Fibroblast of mammary gland (primary cell): Measurements from ENCODE around the gene HAAO.

Experiments used
- DNase-seq: peaks from one replicate; pipeline ENCODE4 v3.0.0-alpha.2; 2010; ENCODE audit warnings: low read depth
- H3K4me3 ChIP-seq: 2 replicates; pipeline ENCODE4 v1.5.1; 2011; ENCODE audit warnings: low read depth, mild to moderate bottlenecking, low read length, moderate library complexity; ENCODE audit not compliant: control insufficient read depth
- CTCF ChIP-seq: conservative IDR thresholded peaks from 2 replicates; pipeline ENCODE4 v1.5.1; 2011; ENCODE audit warnings: low read depth, low read length, inconsistent platforms; ENCODE audit not compliant: control insufficient read depth, insufficient read depth

HAAO gene

GRCh38 chr2:42756966-42757513 is 35.3 kb downstream of the HAAO start:
- no peak overlapping the region for H3K4me3 ChIP-seq
- DNase-seq: no peak
- TF ChIP-seq CTCF: no peak

- H3K4me3 ChIP-seq: no peak overlapping the region
- TF ChIP-seq CTCF: no peak
- DNase-seq: no peak
Measured at GRCh38 chr2:42756150-42756775, 36.1 kb downstream of the HAAO start.

GRCh38 chr2:42755191-42755880 is 37.0 kb downstream of the HAAO start:
- DNase-seq: peak; percentile 71
- TF ChIP-seq CTCF: no peak
- H3K4me3 ChIP-seq: no peak overlapping the region

- no peak for TF ChIP-seq CTCF
- no peak for DNase-seq
- no peak overlapping the region for H3K4me3 ChIP-seq
Measured at GRCh38 chr2:42754776-42755140, 37.6 kb downstream of the HAAO start.

DNA sequence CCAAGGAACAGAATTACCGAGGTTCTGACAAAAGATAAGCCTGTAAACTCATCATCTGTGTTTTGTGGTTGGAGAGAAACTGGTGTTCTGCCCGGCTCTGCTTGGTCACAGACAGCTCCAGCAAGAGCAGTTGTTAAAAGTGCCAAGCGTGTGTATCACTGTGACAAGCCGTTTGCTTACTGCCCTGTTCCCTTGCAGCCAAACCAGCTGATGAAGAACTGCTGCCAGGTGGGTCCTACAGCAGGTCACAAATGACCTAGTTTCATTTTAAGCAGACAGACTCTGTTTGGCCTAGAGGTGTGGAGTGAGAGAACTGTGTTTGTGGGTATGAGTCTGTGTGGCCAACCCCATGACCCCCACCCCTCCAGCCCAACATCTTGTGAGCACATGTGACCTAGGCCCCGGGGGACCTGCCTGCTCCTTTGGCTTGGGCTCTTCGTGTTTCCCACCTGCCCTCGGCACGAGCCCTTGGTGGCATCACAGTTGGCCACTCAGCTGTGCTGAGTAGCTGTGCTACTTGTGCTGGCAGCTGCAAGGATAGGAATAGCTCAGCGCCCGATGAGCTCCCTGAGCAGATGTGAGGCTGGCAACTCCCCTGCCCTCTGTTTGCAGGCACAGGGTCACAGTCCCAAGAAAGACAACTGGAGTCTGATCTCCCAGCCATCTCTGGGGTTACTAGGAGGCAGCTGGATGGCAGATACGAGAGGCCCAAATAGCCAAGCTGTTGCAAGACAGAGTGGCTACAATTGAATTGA is 38.2 kb downstream of the HAAO start:
- DNase-seq: peak; percentile 22
- no peak for TF ChIP-seq CTCF
- H3K4me3 ChIP-seq: no peak overlapping the region

DNA sequence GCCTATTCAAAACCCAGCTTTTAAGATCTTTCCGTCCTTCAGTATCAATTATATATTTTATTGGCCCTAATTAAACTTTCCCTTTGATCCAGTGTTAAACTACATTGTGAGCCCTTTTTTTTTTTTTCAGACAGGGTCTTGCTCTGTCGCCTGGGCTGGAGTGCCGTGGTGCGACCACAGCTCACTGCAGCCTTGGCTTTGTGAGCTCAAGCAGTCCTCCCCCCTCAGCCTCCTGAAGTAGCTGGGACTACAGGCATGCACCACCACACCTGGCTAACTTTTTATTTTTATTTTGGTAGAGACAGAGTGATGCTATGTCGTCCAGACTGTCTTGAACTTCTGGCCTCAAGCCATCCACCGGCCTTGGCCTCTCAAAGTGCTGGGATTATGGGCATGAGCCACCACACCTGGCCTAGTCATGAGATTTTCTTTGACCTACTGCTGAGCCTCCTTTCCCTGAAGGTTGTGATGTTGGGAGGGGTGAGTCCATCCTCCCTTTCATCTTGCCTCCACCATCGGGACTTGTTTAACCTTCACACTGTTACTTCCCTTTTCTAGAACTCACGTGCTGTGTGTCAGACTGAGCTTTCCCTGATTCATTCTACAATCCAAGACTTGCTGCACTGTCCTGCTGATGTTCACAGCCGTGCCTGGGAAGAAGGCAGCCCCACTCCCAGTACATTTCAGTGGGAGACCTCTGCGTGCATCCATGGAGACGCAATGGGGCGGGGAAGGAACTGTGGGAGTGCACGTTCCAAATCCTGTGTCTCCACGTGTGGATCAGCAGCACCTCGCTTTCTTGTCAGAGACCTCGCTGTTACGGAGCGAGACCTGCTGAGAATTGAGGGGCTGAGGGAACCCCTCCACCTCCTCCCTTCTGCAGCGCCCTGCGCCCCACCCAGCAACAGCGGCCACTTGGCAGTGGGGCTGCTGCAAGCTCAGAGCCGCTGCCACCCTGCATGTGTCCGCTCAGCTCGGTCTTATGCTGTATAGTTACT is 39.3 kb downstream of the HAAO start:
- H3K4me3 ChIP-seq: no peak overlapping the region
- DNase-seq: no peak
- TF ChIP-seq CTCF: no peak
